ENCODE data around the gene WNT5B.

The WNT5B gene

GRCh38 chr12:1616233-1617066 is 12.6 kb upstream of the WNT5B start:
- no peak for TF ChIP-seq CTCF (IDR thresholded peaks at IDR 0.05; ENCODE audit: low read depth, low read length, missing control alignments)
- in situ Hi-C loops (cut with HindIII; ENCODE audit: low sequenced_read_pairs): no loop called here
- peak; percentile 63 for DNase-seq (ENCODE audit: low read depth)

GRCh38 chr12:1618489-1618888 is 10.5 kb upstream of the WNT5B start:
- no peak overlapping the region for H3K4me3 ChIP-seq (ENCODE audit: low read depth, low read length)
- TF ChIP-seq CTCF (IDR thresholded peaks at IDR 0.05; ENCODE audit: low read depth, low read length, missing control alignments): no peak
- no peak for DNase-seq (ENCODE audit: low read depth)
- in situ Hi-C loops (cut with HindIII; ENCODE audit: low sequenced_read_pairs): no loop called here

More at GRCh38 chr12:1616233-1617066, 12.6 kb upstream of the WNT5B start:
- no peak overlapping the region for H3K4me3 ChIP-seq (ENCODE audit: low read depth, low read length)

- H3K4me3 ChIP-seq (ENCODE audit: low read depth, low read length): no peak overlapping the region
- in situ Hi-C loops (cut with HindIII; ENCODE audit: low sequenced_read_pairs): no loop called here
- TF ChIP-seq CTCF (IDR thresholded peaks at IDR 0.05; ENCODE audit: low read depth, low read length, missing control alignments): no peak
- no peak for DNase-seq (ENCODE audit: low read depth)
These were observed 9.9 kb upstream of the WNT5B start for GRCh38 chr12:1619159-1619558.

- H3K4me3 ChIP-seq (ENCODE audit: low read depth, low read length): no peak overlapping the region
- in situ Hi-C loops (cut with HindIII; ENCODE audit: low sequenced_read_pairs): no loop called here
- no peak for TF ChIP-seq CTCF (IDR thresholded peaks at IDR 0.05; ENCODE audit: low read depth, low read length, missing control alignments)
- no peak for DNase-seq (ENCODE audit: low read depth)
These were observed 9.4 kb upstream of the WNT5B start for GRCh38 chr12:1619587-1619986.

- DNase-seq (ENCODE audit: low read depth): no peak
- no peak overlapping the region for H3K4me3 ChIP-seq (ENCODE audit: low read depth, low read length)
- TF ChIP-seq CTCF (IDR thresholded peaks at IDR 0.05; ENCODE audit: low read depth, low read length, missing control alignments): no peak
- in situ Hi-C loops (cut with HindIII; ENCODE audit: low sequenced_read_pairs): no loop called here
These were observed 8.9 kb upstream of the WNT5B start for GRCh38 chr12:1620092-1620491.

GRCh38 chr12:1622406-1622805 is 6.6 kb upstream of the WNT5B start:
- no peak overlapping the region for H3K4me3 ChIP-seq (ENCODE audit: low read depth, low read length)
- no peak for DNase-seq (ENCODE audit: low read depth)
- no peak for TF ChIP-seq CTCF (IDR thresholded peaks at IDR 0.05; ENCODE audit: low read depth, low read length, missing control alignments)
- in situ Hi-C loops (cut with HindIII; ENCODE audit: low sequenced_read_pairs): no loop called here

Measured in astrocyte of the cerebellum (primary cell).